MG63 (cell line): Measurements from ENCODE around the gene SLC19A1. TPM values are rescaled to one million over a fixed set of nuclear protein-coding genes. Genes with fewer than 3 reads are reported as not detected.

Source experiments
- DNase-seq: peaks from one replicate; pipeline ENCODE4 v3.0.0-alpha.2; 2020
- H3K27me3 ChIP-seq: fragments of 250-450 bp; sonication (Bioruptor Pico); 2 replicates; pipeline ENCODE4 v1.5.1; 2020; ENCODE audit warnings: mild to moderate bottlenecking, moderate library complexity
- H3K36me3 ChIP-seq: fragments of 250-450 bp; sonication (Bioruptor Pico); 2 replicates; pipeline ENCODE4 v1.5.1; 2020; ENCODE audit warnings: mild to moderate bottlenecking, moderate library complexity
- H3K4me3 ChIP-seq: fragments of 250-450 bp; sonication (Bioruptor Pico); 2 replicates; pipeline ENCODE4 v1.5.1; 2020; ENCODE audit warnings: mild to moderate bottlenecking, moderate library complexity
- H3K9me3 ChIP-seq: fragments of 250-450 bp; sonication (Bioruptor Pico); 2 replicates; pipeline ENCODE4 v1.5.1; 2020; ENCODE audit warnings: mild to moderate bottlenecking, moderate library complexity
- total RNA-seq: library from RNA; depleted of rRNA; stranded (reverse); fragments of >200 nt; shearing (Covaris generic); gene quantifications from 2 replicates; pipeline ENCODE4 v1.2.3, GENCODE V29; 2014; ENCODE audit warnings: low replicate concordance

SLC19A1 gene
- total RNA-seq, 1 experiment from 2014 or later, result 26.7 TPM

- DNase-seq, result no peak
- Histone ChIP-seq H3K27me3 (no peaks in the 10 kb centered on the region), H3K4me3 (no peak overlapping the region), H3K9me3 (peaks cover 30% of the 10 kb centered on the region), H3K36me3 (peaks cover 79% of the 10 kb centered on the region)
Measured at GRCh38 chr21:45523411-45524101, 18.7 kb downstream of the SLC19A1 start.

GRCh38 chr21:45522986-45523385 lies 19.3 kb downstream of the SLC19A1 start:
- Histone ChIP-seq H3K36me3 (peaks cover 79% of the 10 kb centered on the region), H3K27me3 (no peaks in the 10 kb centered on the region), H3K4me3 (no peak overlapping the region), H3K9me3 (peaks cover 35% of the 10 kb centered on the region)
- DNase-seq, result no peak

GRCh38 chr21:45522381-45522780 lies 19.9 kb downstream of the SLC19A1 start:
- Histone ChIP-seq H3K36me3 (peaks cover 80% of the 10 kb centered on the region), H3K27me3 (no peaks in the 10 kb centered on the region), H3K9me3 (peaks cover 35% of the 10 kb centered on the region), H3K4me3 (no peak overlapping the region)
- DNase-seq, result no peak

DNA sequence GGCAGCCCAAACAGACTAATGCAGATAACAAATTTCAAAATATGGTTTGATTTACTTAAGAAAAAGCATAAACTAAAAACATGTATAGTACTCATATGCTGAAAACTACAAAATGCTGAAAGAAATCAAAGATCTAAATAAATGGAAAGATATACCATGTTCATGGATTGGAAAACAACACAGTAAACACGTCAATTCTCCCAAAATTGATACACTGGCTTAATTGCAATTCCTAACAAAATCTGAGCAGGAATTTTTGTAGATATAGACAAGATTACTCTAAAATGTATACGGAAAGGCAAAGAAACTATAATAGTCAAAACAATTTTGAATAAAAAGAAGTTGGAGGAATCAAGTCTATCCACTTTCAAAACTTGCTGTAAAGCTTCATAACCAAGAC lies 21.0 kb downstream of the SLC19A1 start:
- H3K9me3 ChIP-seq, result peaks cover 35% of the 10 kb centered on the region
- H3K27me3 ChIP-seq, result no peaks in the 10 kb centered on the region
- DNase-seq, result no peak
- no peak overlapping the region for H3K4me3 ChIP-seq
- peaks cover 83% of the 10 kb centered on the region for H3K36me3 ChIP-seq

DNA sequence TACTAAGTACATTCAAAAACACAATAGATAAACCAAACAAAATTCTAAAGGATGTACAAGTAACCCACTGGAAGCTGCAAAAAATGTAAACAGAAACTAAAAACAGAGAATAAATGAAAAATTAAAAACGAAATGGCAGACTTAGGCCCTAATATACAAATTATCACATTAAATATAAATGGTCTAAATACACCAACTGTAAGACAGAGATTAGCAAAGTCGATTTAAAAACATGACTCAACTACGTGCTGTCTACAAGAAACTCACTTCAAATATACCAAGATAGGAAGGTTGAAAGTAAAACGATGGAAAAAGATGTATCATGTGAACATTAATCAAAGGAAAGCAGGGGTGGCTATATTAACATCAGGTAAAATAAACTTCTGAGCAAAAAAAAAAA lies 23.1 kb downstream of the SLC19A1 start:
- Histone ChIP-seq H3K4me3 (no peak overlapping the region), H3K36me3 (peaks cover 81% of the 10 kb centered on the region), H3K27me3 (no peaks in the 10 kb centered on the region), H3K9me3 (peaks cover 35% of the 10 kb centered on the region)
- no peak for DNase-seq

- DNase-seq, result no peak
- no peak overlapping the region for H3K4me3 ChIP-seq
- H3K27me3 ChIP-seq, result no peaks in the 10 kb centered on the region
- H3K36me3 ChIP-seq, result peaks cover 80% of the 10 kb centered on the region
- H3K9me3 ChIP-seq, result peaks cover 35% of the 10 kb centered on the region
Measured at GRCh38 chr21:45518742-45519141, 23.5 kb downstream of the SLC19A1 start.

DNA sequence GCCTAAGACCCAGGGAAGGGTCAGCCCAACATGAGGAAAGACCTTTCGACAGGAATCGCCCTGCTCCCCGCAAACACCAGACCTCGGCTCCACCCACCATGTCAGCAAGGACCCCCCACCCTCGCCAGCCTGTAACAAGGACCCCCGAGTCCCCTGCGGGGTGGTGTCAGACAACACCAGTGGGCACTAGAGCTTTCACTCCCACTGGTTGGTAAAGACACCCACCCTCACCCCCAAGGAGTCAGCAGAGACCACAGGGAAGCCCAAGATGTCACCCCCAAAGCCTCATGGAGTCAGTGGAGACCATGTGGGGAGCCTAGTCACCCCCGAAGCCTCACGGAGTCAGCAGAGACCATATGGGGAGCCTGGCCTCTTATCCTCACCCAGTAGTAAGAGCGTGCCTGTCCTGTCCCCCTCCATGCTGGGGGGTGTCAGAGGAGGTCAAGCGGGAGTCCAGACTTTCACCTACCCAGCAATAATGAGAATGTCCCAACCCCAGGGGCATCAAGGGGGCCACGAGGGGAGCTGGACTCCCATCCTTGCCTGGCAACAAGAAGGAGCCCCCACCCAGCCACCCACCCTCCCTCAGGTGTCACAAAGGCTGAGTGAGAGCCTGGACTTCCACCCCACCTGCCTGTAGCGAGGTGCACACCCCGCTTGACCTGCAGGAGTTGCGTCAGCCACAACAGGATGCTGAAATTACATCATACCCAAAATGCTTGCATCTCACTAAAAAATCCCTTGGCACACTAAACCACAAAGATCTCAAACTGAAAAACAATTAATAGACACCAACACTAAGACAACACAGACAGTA lies 24.8 kb downstream of the SLC19A1 start:
- Histone ChIP-seq H3K9me3 (peaks cover 35% of the 10 kb centered on the region), H3K4me3 (no peak overlapping the region), H3K36me3 (peaks cover 73% of the 10 kb centered on the region), H3K27me3 (no peaks in the 10 kb centered on the region)
- DNase-seq, result no peak

- Histone ChIP-seq H3K36me3 (peaks cover 68% of the 10 kb centered on the region), H3K27me3 (no peaks in the 10 kb centered on the region), H3K4me3 (no peak overlapping the region), H3K9me3 (peaks cover 33% of the 10 kb centered on the region)
- no peak for DNase-seq
Measured at GRCh38 chr21:45516671-45517151, 25.5 kb downstream of the SLC19A1 start.

DNA sequence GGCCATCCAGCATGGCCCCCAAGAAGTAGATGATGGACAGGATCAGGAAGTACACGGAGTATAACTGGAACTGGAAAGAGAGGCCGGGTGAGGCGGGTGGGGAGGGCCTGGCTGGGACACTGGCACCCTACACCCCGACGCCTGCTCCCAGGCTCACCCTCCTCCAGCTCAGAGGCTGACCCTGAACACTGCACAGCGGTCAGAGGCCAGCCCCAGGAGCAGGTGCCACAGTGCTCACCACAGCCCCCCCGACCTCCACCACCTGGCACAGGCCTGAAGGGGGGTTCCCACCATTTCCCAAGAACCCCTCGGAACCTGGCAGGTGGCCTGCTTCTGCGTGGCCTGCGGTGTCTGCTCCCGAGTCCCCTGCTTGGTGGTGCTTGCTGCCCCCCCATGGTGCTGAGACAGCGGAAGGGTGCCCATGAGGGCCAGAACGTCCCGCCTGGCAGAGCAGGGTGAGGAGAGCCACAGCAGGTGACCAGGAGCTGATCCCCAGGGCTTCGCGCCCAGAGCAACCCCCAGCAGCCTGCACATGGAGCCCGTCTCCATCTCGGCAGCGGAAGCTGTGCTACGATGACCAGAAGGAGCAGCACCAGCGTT lies 26.1 kb downstream of the SLC19A1 start:
- peaks cover 28% of the 10 kb centered on the region for H3K9me3 ChIP-seq
- H3K36me3 ChIP-seq, result peaks cover 62% of the 10 kb centered on the region
- no peak for DNase-seq
- H3K4me3 ChIP-seq, result no peak overlapping the region
- H3K27me3 ChIP-seq, result no peaks in the 10 kb centered on the region

DNA sequence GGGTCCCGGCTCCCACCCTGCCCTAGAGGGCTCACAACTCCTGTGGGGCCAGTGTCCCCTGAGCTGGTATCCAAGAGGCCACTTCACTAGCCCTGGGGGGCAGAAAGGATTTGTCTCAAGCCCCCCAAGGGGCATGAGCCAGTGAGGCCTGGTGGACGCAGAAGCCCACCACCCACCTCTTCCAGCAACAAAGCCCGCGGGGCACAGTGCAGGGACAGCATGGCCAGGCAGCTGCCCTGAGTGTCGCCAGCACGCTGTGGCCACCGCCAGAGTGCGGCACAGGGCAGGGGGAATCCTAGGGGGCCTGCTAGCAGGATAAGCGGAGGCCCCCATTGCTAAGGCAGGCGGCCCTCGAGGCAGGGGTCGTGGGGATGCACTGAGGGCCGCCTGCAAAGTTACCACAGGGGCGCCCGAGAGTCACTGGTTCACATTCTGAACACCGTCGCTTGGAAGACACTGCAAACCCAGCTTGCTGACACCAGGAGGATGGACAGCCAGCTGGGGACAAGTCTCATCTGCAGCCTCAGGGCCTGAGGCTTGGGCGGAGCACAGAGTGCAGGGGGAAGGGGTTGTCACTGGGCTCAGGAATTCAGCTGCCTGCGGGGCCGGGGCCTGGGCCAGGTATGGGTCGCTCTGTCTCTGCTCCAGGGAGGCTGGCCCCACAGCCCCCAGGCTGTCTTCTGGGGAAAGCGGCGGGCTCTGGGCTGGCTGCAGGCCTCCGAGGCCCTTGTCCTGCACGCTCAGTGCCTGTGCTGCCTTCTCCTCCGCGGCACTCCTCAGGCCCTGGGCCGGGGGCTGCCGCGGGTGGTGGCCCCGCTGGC lies 26.8 kb downstream of the SLC19A1 start:
- Histone ChIP-seq H3K9me3 (peaks cover 22% of the 10 kb centered on the region), H3K36me3 (peaks cover 57% of the 10 kb centered on the region), H3K4me3 (no peak overlapping the region), H3K27me3 (no peaks in the 10 kb centered on the region)
- DNase-seq, result no peak

DNA sequence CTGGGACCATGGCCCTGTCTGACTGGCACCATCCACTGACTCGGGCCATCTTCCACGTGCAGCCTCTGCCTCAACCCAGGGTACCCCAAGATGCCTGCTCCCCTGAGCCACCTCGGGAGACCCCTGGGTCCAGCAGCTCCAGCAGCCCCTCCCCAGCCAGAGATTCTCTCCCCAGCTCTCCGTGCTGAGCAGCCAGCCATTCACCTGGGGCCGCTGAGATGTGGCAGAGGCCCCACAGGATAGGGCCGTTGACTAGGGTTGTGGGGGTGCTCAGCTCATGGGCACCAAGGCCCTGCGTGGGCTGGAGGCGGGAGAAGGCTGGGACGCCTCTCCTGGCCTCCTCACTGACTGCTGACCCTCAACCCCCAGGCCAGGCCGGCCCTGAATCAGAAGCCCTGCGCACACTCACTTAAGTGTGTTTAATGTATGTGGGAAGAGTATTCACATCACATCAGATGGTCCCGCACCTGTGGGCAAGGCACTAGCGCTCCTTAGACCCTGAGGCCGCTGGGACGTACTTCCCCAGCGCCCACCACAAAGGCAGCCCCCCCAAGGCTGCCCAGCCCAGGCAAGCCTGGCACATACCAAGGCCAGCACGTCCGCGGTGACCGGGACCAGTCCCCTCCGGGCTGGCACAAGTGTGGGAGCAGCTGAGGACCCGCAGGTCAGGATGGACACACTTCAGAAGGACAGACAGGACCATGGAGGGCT lies 27.8 kb downstream of the SLC19A1 start:
- peaks cover 12% of the 10 kb centered on the region for H3K9me3 ChIP-seq
- no peak for DNase-seq
- no peak overlapping the region for H3K4me3 ChIP-seq
- no peaks in the 10 kb centered on the region for H3K27me3 ChIP-seq
- peaks cover 47% of the 10 kb centered on the region for H3K36me3 ChIP-seq

DNA sequence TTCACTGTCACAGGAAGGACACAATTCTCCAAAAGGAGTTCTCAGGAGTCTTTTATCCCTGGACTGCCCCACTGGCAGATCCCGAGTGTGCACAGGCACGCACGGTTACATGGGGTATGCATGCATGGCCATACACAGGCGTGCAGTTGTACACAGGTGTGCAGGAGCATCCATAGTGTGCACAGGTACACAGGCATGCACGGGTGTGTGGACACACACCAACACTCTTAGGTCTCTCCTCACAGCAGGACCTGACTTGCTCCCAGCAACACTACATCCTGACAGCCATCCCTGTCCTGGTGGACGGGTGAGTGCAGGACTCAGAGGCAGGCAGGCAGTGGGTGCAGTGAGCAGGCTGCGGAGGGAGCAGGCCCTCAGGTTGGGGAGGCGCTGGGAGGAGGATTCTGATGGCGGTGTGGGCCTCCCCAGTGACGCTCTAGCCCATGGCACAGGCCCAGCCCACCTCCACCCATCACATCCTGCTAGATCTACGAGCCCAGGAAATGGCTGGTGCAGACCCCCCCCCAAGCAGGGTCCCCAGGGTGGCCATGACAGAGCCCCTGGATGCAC lies 28.4 kb downstream of the SLC19A1 start:
- H3K36me3 ChIP-seq, result peaks cover 42% of the 10 kb centered on the region
- H3K9me3 ChIP-seq, result peaks cover 8% of the 10 kb centered on the region
- no peaks in the 10 kb centered on the region for H3K27me3 ChIP-seq
- no peak for DNase-seq
- no peak overlapping the region for H3K4me3 ChIP-seq

DNA sequence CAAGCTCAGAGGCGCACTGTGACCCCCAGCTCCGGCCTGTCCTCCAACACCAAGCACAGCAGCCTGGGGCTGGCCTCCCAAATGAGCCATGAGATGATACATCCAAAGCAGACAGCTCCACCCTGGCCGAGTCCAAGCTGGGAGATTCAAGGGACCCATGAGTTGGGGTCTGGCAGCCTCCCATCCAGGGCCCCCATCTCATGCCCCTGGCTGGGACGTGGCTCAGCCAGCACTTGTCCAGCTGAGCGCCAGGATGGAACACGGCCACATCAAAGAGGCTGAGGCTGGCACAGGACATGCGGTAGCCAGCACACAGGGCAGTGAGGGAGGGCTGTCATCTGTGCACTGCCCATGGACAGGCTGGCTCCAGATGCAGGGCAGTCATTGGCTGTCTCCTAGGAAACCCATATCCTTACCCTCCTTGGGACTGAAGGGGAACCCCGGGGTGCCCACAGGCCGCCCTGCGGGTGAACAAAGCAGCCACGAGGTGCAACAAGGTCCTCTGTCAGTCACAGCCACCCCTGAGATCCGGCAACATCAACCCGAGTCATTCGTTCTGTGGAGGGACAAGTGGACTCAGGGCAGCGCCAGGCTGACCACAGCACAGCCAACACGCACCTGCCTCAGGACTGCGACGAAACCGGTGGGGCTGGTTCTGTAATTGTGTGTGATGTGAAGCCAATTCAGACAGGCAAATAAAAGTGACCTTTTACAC lies 29.1 kb downstream of the SLC19A1 start:
- no peak overlapping the region for H3K4me3 ChIP-seq
- H3K9me3 ChIP-seq, result peaks cover 1% of the 10 kb centered on the region; the same call in 1 of the 2 replicates
- no peak for DNase-seq
- H3K36me3 ChIP-seq, result peaks cover 35% of the 10 kb centered on the region
- H3K27me3 ChIP-seq, result no peaks in the 10 kb centered on the region

DNA sequence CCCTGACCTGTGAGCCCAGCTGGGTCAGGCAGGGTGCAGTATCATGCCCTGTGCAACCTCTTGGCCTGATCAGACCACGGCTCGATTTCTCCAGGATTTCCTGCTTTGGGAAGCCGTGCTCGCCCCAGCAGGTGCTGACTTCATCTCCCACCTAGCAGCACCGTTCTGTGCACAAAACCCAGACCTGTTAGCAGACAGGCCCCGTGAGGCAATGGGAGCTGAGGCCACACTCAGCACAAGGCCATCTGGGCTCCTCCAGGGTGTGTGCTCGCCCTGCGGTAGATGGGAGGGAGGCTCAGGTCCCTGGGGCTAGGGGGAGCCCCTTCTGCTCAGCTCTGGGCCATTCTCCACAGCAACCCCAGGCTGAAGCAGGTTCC lies 29.6 kb downstream of the SLC19A1 start:
- no peaks in the 10 kb centered on the region for H3K27me3 ChIP-seq
- no peaks in the 10 kb centered on the region for H3K9me3 ChIP-seq
- H3K4me3 ChIP-seq, result no peak overlapping the region
- no peak for DNase-seq
- H3K36me3 ChIP-seq, result peaks cover 31% of the 10 kb centered on the region

DNA sequence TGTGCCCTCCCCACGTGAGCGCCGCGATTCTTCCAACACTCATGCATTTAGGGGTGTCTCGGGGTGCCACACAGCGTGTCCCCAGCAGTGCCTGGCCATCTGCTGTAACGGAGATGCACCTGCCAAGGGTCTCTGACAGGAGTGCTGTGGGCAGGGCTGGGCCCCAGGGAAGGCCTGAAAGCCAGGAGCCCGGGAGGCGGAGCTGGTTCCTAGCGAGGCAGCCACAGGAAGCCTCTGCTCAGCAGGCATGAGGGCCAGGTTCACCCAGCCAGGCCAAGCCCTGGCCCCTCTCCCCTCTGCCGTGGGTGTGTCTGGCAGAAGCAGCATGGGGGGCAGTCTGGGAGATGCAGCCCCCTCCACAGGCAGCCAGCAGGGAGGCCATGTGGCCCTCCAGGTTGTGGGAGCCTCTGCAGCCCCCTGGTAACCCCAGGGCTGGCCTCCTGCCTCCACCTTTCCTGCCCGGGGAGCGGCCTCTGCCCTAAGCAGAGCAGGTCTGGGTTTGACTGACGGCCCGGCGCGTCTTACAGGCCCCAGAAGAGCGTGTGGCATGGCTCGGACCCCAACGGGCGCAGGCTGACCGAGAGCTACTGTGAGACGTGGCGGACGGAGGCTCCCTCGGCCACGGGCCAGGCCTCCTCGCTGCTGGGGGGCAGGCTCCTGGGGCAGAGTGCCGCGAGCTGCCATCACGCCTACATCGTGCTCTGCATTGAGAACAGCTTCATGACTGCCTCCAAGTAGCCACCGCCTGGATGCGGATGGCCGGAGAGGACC lies 30.4 kb downstream of the SLC19A1 start:
- no peak for DNase-seq
- H3K4me3 ChIP-seq, result no peak overlapping the region
- H3K36me3 ChIP-seq, result peaks cover 26% of the 10 kb centered on the region
- H3K27me3 ChIP-seq, result no peaks in the 10 kb centered on the region
- H3K9me3 ChIP-seq, result no peaks in the 10 kb centered on the region
